Measurements from ENCODE around the gene LCN12. TPM values are rescaled to one million over a fixed set of nuclear protein-coding genes. Genes with fewer than 3 reads are reported as not detected.
A peak's percentile ranks its signal among the peaks of the same experiment; 100 is the strongest.

The LCN12 gene
- total RNA-seq, 1 donor from 2014 or later = not detected

GRCh38 chr9:136979769-136980587 is 27.9 kb downstream of the LCN12 start:
- intact Hi-C loops (cut with DNase I) = no loop called here
- peaks cover 49% of the 10 kb centered on the region for H3K4me1 ChIP-seq

GRCh38 chr9:136980669-136981478 is 28.8 kb downstream of the LCN12 start:
- Histone ChIP-seq H3K36me3 (no peaks in the 10 kb centered on the region), H3K4me1 (peaks cover 49% of the 10 kb centered on the region), H3K27me3 (peaks cover 6% of the 10 kb centered on the region), H3K4me3 (no peak overlapping the region), H3K9me3 (no peaks in the 10 kb centered on the region), H3K27ac (no peak overlapping the region)
- intact Hi-C loops (cut with DNase I) = no loop called here
- TF ChIP-seq POLR2AphosphoS5 (IDR thresholded peaks at IDR 0.05; ENCODE audit: insufficient read depth in 1 of 2, low read depth in 1 of 2) (no peak), CTCF (IDR thresholded peaks at IDR 0.05) (no peak), POLR2A (IDR thresholded peaks at IDR 0.05) (no peak)
- no peak for DNase-seq (ENCODE audit: extremely low spot score in 2 of 2)

More at GRCh38 chr9:136979769-136980587, 27.9 kb downstream of the LCN12 start:
- Histone ChIP-seq H3K9me3 (no peaks in the 10 kb centered on the region), H3K4me3 (no peak overlapping the region), H3K27me3 (no peaks in the 10 kb centered on the region), H3K36me3 (no peaks in the 10 kb centered on the region), H3K27ac (no peak overlapping the region)
- no peak for DNase-seq (ENCODE audit: extremely low spot score in 2 of 2)
- no peak for TF ChIP-seq POLR2AphosphoS5 (IDR thresholded peaks at IDR 0.05; ENCODE audit: insufficient read depth in 1 of 2, low read depth in 1 of 2)
- no peak for TF ChIP-seq CTCF (IDR thresholded peaks at IDR 0.05)
- TF ChIP-seq POLR2A (IDR thresholded peaks at IDR 0.05) = no peak

GRCh38 chr9:136981588-136982231 is 29.6 kb downstream of the LCN12 start:
- no peak for DNase-seq (ENCODE audit: extremely low spot score in 2 of 2)
- no peak for TF ChIP-seq POLR2A (IDR thresholded peaks at IDR 0.05)
- no peaks in the 10 kb centered on the region for H3K36me3 ChIP-seq
- peaks cover 6% of the 10 kb centered on the region for H3K27me3 ChIP-seq
- peaks cover 44% of the 10 kb centered on the region for H3K4me1 ChIP-seq
- no peak overlapping the region for H3K27ac ChIP-seq
- H3K9me3 ChIP-seq = no peaks in the 10 kb centered on the region
- H3K4me3 ChIP-seq = no peak overlapping the region
- intact Hi-C loops (cut with DNase I) = no loop called here

- no peaks in the 10 kb centered on the region for H3K9me3 ChIP-seq
- H3K36me3 ChIP-seq = no peaks in the 10 kb centered on the region
- DNase-seq (ENCODE audit: extremely low spot score in 2 of 2) = no peak
- no peak within 1 kb of the TSS for H3K4me3 ChIP-seq
- TF ChIP-seq POLR2AphosphoS5 (IDR thresholded peaks at IDR 0.05; ENCODE audit: insufficient read depth in 1 of 2, low read depth in 1 of 2) = no peak
- TF ChIP-seq POLR2A (IDR thresholded peaks at IDR 0.05) = no peak
- TF ChIP-seq CTCF (IDR thresholded peaks at IDR 0.05) = no peak
- peaks cover 38% of the 10 kb centered on the region for H3K4me1 ChIP-seq
- H3K27me3 ChIP-seq = peaks cover 6% of the 10 kb centered on the region
- intact Hi-C loops (cut with DNase I) = no loop called here
- H3K27ac ChIP-seq = no peak within 1 kb of the TSS
Observed at GRCh38 chr9:136982232-136983051, 30.4 kb downstream of the LCN12 start, which contains the start of gene LCNL1. Gene LCNL1, plus strand, starts transcription at chr9:136982993. Its CDS starts 594 bp downstream, at chr9:136983587.

- no peak overlapping the region for H3K27ac ChIP-seq
- H3K27me3 ChIP-seq = peaks cover 6% of the 10 kb centered on the region
- intact Hi-C loops (cut with DNase I) = no loop called here
- H3K4me1 ChIP-seq = peaks cover 31% of the 10 kb centered on the region
- no peak overlapping the region for H3K4me3 ChIP-seq
- no peak for DNase-seq (ENCODE audit: extremely low spot score in 2 of 2)
- no peak for TF ChIP-seq CTCF (IDR thresholded peaks at IDR 0.05)
- TF ChIP-seq POLR2AphosphoS5 (IDR thresholded peaks at IDR 0.05; ENCODE audit: insufficient read depth in 1 of 2, low read depth in 1 of 2) = peak in 1 of 2 donors; percentile 25
- TF ChIP-seq POLR2A (IDR thresholded peaks at IDR 0.05) = no peak
- H3K9me3 ChIP-seq = no peaks in the 10 kb centered on the region
- no peaks in the 10 kb centered on the region for H3K36me3 ChIP-seq
Observed at GRCh38 chr9:136983167-136983566, 31.1 kb downstream of the LCN12 start.

Measured in vagina (tissue), 2 donors.